MG63 (cell line): ENCODE data around the gene C19orf47. TPM values are rescaled to one million over a fixed set of nuclear protein-coding genes. Genes with fewer than 3 reads are reported as not detected.

Experiments used
- DNase-seq: peaks from one replicate; pipeline ENCODE4 v3.0.0-alpha.2; 2020
- H3K27me3 ChIP-seq: fragments of 250-450 bp; sonication (Bioruptor Pico); 2 replicates; pipeline ENCODE4 v1.5.1; 2020; ENCODE audit warnings: mild to moderate bottlenecking, moderate library complexity
- H3K36me3 ChIP-seq: fragments of 250-450 bp; sonication (Bioruptor Pico); 2 replicates; pipeline ENCODE4 v1.5.1; 2020; ENCODE audit warnings: mild to moderate bottlenecking, moderate library complexity
- H3K4me3 ChIP-seq: fragments of 250-450 bp; sonication (Bioruptor Pico); 2 replicates; pipeline ENCODE4 v1.5.1; 2020; ENCODE audit warnings: mild to moderate bottlenecking, moderate library complexity
- H3K9me3 ChIP-seq: fragments of 250-450 bp; sonication (Bioruptor Pico); 2 replicates; pipeline ENCODE4 v1.5.1; 2020; ENCODE audit warnings: mild to moderate bottlenecking, moderate library complexity
- total RNA-seq: library from RNA; depleted of rRNA; stranded (reverse); fragments of >200 nt; shearing (Covaris generic); gene quantifications from 2 replicates; pipeline ENCODE4 v1.2.3, GENCODE V29; 2014; ENCODE audit warnings: low replicate concordance; rRNA removed

Gene C19orf47
- total RNA-seq = 27.0 and 37.3 TPM in 2 replicates

DNA sequence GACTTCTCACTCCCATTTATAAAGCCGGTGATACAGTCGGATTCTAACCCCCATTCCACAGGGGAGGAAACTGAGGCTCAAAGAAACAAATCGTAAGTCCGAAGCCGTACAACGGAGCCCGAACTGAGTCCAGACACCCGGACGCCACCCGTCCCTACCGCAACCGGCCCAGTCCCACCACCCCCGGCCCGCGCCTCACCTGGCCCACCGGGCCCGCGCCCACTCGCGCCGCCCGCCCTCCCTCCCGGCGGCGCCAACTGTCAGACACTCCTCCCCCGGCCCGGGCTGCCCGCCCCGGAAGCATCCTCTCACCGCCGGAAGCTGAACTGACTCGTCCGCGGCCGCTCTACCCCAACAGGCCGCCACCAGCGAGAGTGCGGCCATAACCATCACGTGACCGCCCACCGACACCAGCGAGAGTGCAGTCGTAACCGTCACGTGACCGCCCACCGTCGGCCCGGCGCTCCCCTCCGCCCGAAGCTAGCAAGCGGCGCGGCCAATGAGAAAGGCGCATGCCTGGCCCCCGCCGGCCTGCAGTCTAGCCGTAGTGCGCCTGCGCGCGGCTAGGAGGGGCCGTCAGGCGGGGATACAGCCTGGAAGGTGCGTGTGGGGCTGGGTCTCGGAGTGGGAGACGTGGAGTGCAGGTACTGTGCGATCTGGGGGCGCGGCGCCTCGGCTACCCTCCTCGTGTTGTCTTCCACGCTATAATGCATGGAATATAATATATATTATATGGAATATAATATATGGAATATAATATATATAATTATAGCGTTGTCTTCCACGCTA, at the start of gene C19orf47, which contains the start of gene PLD3:
Gene C19orf47, minus strand, starts transcription at position 273 of the 789 bp plus-strand sequence. CDS start 6,540 bp downstream, outside the sequence.
Gene PLD3, plus strand, starts transcription at position 571 of the 789 bp plus-strand sequence. CDS start 17,789 bp downstream, outside the sequence.
- Histone ChIP-seq H3K4me3 (peak within 1 kb of the TSS; percentile 71), H3K9me3 (no peaks in the 10 kb centered on the region), H3K27me3 (no peaks in the 10 kb centered on the region), H3K36me3 (peaks cover 10% of the 10 kb centered on the region)
- DNase-seq = peak; percentile 100

GRCh38 chr19:40397568-40397906, 49.3 kb upstream of the C19orf47 start:
- no peaks in the 10 kb centered on the region for H3K9me3 ChIP-seq
- no peaks in the 10 kb centered on the region for H3K27me3 ChIP-seq
- no peak for DNase-seq
- H3K36me3 ChIP-seq = no peaks in the 10 kb centered on the region
- no peak overlapping the region for H3K4me3 ChIP-seq

DNA sequence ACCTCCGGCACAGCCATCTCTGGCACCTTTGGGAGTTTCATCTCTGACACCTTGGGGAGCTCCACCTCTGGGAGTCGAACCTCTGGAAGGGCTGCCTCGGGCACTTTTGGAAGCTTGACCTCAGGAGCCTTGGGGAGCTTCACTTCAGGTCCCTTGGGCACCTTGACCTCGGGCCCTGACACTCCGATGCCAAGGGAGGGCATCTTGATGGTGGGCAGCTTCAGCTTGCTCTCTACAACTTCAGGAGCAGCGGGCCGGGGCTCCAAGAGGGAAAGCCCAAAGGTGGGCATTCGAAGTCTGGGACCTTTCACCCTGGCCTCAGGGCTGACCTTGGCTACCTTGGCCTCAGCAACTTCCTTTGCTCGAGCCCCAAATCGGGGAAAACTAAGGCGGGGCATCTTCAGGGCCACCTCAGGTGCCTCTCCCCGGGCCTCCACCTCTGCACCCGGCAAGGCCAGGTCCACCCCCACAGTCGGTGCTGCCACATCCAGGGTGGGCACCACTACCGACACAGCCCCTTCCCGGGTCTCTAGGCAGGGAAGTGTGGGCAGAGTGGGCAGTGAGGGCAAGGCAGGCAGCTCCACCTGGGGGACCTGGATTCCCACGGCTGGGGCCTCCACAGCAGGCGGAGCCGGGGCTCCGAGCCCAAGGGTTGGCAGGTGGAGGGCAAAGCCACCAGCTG, 48.8 kb upstream of the C19orf47 start:
- Histone ChIP-seq H3K36me3 (no peaks in the 10 kb centered on the region), H3K27me3 (no peaks in the 10 kb centered on the region), H3K9me3 (no peaks in the 10 kb centered on the region), H3K4me3 (no peak overlapping the region)
- DNase-seq = no peak

DNA sequence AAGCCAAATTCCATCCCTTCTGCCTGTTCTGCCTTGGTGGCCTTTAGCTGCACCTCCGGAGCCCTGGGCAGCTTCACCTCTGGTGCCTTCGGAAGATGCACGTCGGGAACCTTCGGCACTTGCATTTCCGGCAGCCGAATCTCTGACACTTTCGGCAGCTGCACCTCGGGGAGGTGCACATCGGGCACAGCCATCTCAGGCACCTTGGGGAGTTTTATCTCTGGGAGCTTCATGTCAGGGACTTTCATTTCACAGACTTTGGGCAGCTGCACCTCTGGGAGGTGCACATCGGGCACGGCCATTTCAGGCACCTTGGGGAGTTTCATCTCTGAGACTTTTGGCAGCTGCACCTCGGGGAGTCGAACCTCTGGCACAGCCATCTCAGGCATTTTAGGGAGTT, 47.8 kb upstream of the C19orf47 start:
- H3K36me3 ChIP-seq = no peaks in the 10 kb centered on the region
- DNase-seq = no peak
- no peak overlapping the region for H3K4me3 ChIP-seq
- H3K27me3 ChIP-seq = no peaks in the 10 kb centered on the region
- no peaks in the 10 kb centered on the region for H3K9me3 ChIP-seq

GRCh38 chr19:40394816-40395210, 46.6 kb upstream of the C19orf47 start:
- no peak for DNase-seq
- Histone ChIP-seq H3K4me3 (no peak overlapping the region), H3K9me3 (no peaks in the 10 kb centered on the region), H3K36me3 (no peaks in the 10 kb centered on the region), H3K27me3 (no peaks in the 10 kb centered on the region)

GRCh38 chr19:40393894-40394815, 46.0 kb upstream of the C19orf47 start:
- no peaks in the 10 kb centered on the region for H3K36me3 ChIP-seq
- H3K4me3 ChIP-seq = no peak overlapping the region
- H3K27me3 ChIP-seq = no peaks in the 10 kb centered on the region
- no peak for DNase-seq
- H3K9me3 ChIP-seq = no peaks in the 10 kb centered on the region

DNA sequence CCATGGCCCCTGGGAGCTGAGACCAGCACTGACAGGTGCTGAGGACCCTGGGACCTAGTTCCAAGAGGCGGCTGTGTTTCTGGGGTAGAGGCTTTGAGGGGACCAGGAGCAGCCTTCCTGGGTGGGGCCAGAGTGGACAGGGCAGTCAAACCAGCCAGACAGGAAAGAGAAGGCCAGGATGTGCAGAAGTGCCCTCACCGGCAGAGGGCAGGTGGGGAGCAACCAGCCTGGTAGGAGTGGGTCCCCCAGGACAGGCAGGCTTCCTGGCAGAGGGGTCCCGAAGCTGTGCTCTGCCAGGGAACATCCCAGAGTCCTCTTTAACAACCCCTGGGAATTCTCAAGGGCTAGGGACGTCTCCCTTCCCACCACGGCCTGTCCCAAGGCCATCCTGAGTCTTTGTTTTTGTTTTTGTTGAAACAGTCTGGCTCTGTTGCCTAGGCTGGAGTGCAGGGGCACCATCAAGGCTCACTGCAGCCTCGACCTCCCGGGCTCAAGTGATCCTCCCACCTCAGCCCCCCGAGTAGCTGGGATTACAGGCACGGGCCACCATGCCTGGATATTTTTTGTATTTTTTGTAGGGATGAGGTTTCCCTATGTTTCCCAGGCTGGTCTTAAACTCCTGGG, 44.8 kb upstream of the C19orf47 start:
- no peak for DNase-seq
- no peaks in the 10 kb centered on the region for H3K36me3 ChIP-seq
- H3K9me3 ChIP-seq = no peaks in the 10 kb centered on the region
- H3K4me3 ChIP-seq = no peak overlapping the region
- no peaks in the 10 kb centered on the region for H3K27me3 ChIP-seq

DNA sequence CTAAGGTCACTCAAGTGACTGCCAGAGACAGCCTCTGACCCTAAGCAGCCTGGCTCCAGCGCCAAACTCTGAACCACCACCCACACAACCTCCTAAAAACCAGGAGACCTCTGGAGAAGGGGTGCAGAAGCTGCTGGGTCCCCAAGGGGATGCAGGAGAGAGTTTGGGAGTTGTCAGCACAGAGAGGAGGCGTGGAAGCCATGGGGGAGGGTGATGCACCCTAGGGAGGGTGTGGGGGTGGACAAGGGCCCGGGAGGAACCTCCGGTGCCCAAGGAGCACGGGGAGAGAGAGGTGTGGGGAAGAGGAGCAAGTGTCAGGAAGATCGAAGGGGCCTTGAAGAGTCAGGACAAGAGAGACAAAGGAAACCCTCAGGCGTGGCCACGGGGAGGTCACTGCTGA, 43.9 kb upstream of the C19orf47 start:
- H3K36me3 ChIP-seq = no peaks in the 10 kb centered on the region
- no peak for DNase-seq
- H3K27me3 ChIP-seq = no peaks in the 10 kb centered on the region
- H3K4me3 ChIP-seq = no peak overlapping the region
- H3K9me3 ChIP-seq = no peaks in the 10 kb centered on the region

- no peak for DNase-seq
- H3K36me3 ChIP-seq = no peaks in the 10 kb centered on the region
- no peaks in the 10 kb centered on the region for H3K27me3 ChIP-seq
- no peaks in the 10 kb centered on the region for H3K9me3 ChIP-seq
- H3K4me3 ChIP-seq = no peak within 1 kb of the TSS
Observed at GRCh38 chr19:40390084-40390742, 42.0 kb upstream of the C19orf47 start, which contains the start of gene HIPK4. Gene HIPK4 (minus strand): TSS chr19:40390181. CDS start chr19:40389902, 279 bp downstream.

- no peak for DNase-seq
- no peak overlapping the region for H3K4me3 ChIP-seq
- H3K9me3 ChIP-seq = no peaks in the 10 kb centered on the region
- H3K36me3 ChIP-seq = no peaks in the 10 kb centered on the region
- no peaks in the 10 kb centered on the region for H3K27me3 ChIP-seq
Observed at GRCh38 chr19:40389404-40390083, 41.3 kb upstream of the C19orf47 start.

DNA sequence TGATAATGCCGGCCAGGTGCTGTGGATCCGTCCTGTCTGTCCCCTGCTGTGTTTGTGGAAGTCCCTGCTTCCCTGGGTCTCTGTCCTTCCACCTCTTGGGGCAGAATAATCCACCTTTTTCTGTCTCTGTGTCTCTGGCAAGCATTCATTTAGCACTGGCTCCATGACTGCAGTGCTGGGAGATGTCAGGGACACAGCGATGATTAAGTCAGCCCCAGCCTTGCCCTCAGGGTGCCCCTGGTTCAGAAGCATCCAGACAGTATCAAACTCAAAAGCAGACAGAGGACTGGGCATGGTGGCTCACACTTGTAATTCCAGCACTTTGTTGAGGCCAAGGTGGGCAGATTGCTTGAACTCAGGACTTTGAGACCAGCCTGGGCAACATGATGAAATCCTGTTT, 40.3 kb upstream of the C19orf47 start:
- Histone ChIP-seq H3K27me3 (no peaks in the 10 kb centered on the region), H3K9me3 (no peaks in the 10 kb centered on the region), H3K4me3 (no peak overlapping the region), H3K36me3 (no peaks in the 10 kb centered on the region)
- no peak for DNase-seq

GRCh38 chr19:40387155-40387554, 39.0 kb upstream of the C19orf47 start:
- Histone ChIP-seq H3K9me3 (no peaks in the 10 kb centered on the region), H3K36me3 (no peaks in the 10 kb centered on the region), H3K4me3 (no peak overlapping the region), H3K27me3 (no peaks in the 10 kb centered on the region)
- no peak for DNase-seq

DNA sequence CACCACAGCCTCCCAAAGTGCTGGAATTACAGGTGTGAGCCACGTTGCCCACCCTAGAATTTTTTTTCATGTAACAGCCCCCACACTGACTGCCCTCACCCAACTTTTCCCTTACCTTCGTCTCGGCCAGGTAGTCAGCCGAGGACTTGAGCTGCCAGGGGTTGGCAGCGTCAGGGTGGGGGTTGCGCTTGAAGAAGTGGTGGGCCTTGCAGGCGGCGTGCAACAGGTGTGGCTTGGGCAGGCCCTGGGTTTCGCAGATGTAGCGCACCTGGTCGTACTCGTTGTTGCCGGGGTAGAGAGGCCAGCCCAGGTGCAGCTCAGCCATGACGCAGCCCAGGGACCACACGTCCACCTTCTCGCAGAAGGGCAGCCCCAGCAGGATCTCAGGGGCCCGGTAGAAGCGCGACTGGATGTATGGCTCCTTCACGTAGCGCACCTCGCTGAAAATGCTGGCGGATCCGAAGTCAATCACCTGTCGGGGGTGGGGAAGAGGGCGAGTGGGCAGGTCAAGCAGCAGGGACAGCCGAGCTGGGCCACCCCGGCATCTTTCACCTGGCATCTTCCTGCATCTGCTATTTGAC, 35.6 kb upstream of the C19orf47 start:
- DNase-seq = no peak

GRCh38 chr19:40381321-40381720, 33.1 kb upstream of the C19orf47 start:
- Histone ChIP-seq H3K36me3 (no peaks in the 10 kb centered on the region), H3K27me3 (no peaks in the 10 kb centered on the region), H3K9me3 (no peaks in the 10 kb centered on the region), H3K4me3 (no peak overlapping the region)
- no peak for DNase-seq

More for the DNA sequence above, 35.6 kb upstream of the C19orf47 start:
- Histone ChIP-seq H3K4me3 (no peak overlapping the region), H3K36me3 (no peaks in the 10 kb centered on the region), H3K9me3 (no peaks in the 10 kb centered on the region), H3K27me3 (no peaks in the 10 kb centered on the region)
